Stimulated activated naive CD8-positive, alpha-beta T cell treated with anti-CD3 and anti-CD28 coated beads, Interleukin-15, Interleukin-2, amounts not matched to agents 100 U/mL and 50 U/mL, for 24 hours (primary cell): Measurements from ENCODE around the gene TM9SF1.

Experiments
- ATAC-seq: fragments of 150-1000 bp; cut with Tn5 transposase; one replicate; pipeline ENCODE4 v1.10.0; 2021
- DNase-seq: peaks from one replicate; pipeline ENCODE4 v3.0.0; 2021

The TM9SF1 gene

GRCh38 chr14:24151404-24152080 lies 43.7 kb downstream of the TM9SF1 start:
- ATAC-seq = no peak
- no peak for DNase-seq

- DNase-seq = no peak
- no peak for ATAC-seq
Measured at GRCh38 chr14:24150993-24151392, 44.2 kb downstream of the TM9SF1 start.

- DNase-seq = no peak
- no peak for ATAC-seq
Measured at GRCh38 chr14:24150567-24150966, 44.7 kb downstream of the TM9SF1 start.

GRCh38 chr14:24150061-24150460 lies 45.2 kb downstream of the TM9SF1 start:
- DNase-seq (no peak), ATAC-seq (no peak)

GRCh38 chr14:24149302-24149969 lies 45.8 kb downstream of the TM9SF1 start:
- DNase-seq (no peak), ATAC-seq (no peak)

GRCh38 chr14:24147761-24148428 lies 47.3 kb downstream of the TM9SF1 start:
- DNase-seq = no peak
- no peak for ATAC-seq

GRCh38 chr14:24146978-24147760 lies 48.1 kb downstream of the TM9SF1 start, which contains the start of gene RNF31:
TSS of gene RNF31 (plus strand) at chr14:24147498. CDS start at chr14:24147699, 201 bp downstream.
- ATAC-seq (peak; percentile 88), DNase-seq (peak; percentile 98)

GRCh38 chr14:24146453-24146977 lies 48.7 kb downstream of the TM9SF1 start, which contains the start of gene PSME2:
TSS of gene PSME2 (minus strand) at chr14:24146610. CDS start at chr14:24146581, 29 bp downstream.
- peak; percentile 84 for ATAC-seq
- DNase-seq = peak; percentile 97

GRCh38 chr14:24145690-24146452 lies 49.4 kb downstream of the TM9SF1 start:
- ATAC-seq (no peak), DNase-seq (no peak)

GRCh38 chr14:24145219-24145618 lies 50.0 kb downstream of the TM9SF1 start:
- no peak for ATAC-seq
- DNase-seq = no peak

- no peak for ATAC-seq
- no peak for DNase-seq
Measured at GRCh38 chr14:24144451-24144850, 50.8 kb downstream of the TM9SF1 start.

- no peak for ATAC-seq
- DNase-seq = no peak
Measured at GRCh38 chr14:24143511-24143910, 51.7 kb downstream of the TM9SF1 start.

- ATAC-seq (peak; percentile 89), DNase-seq (peak; percentile 99)
Measured at GRCh38 chr14:24141097-24141880, 54.0 kb downstream of the TM9SF1 start, which contains the start of gene EMC9. TSS of gene EMC9 (minus strand) at chr14:24141591. CDS start at chr14:24141304, 287 bp downstream.

- ATAC-seq (no peak), DNase-seq (peak; percentile 44)
Measured at GRCh38 chr14:24139272-24139934, 55.8 kb downstream of the TM9SF1 start.
